ENCODE results near the gene DHX9. TPM values are rescaled to one million over a fixed set of nuclear protein-coding genes. Genes with fewer than 3 reads are reported as not detected.

Gene DHX9
- total RNA-seq, 4 donors from 2014 or later, result 103 to 172 (median 144) TPM

GRCh38 chr1:182860658-182861057, 21.5 kb downstream of the DHX9 start:
- Histone ChIP-seq H3K4me1 (no peaks in the 10 kb centered on the region), H3K27me3 (no peaks in the 10 kb centered on the region), H3K36me3 (peaks cover 80 to 81% of the 10 kb centered on the region in 2 donors), H3K4me3 (replicated peaks in 1 of 3) (no peak overlapping the region), H3K27ac (no peak overlapping the region), H3K9me3 (no peaks in the 10 kb centered on the region)
- intact Hi-C loops (cut with DNase I), result no loop called here
- TF ChIP-seq POLR2A (IDR thresholded peaks at IDR 0.05) (no peak), CTCF (IDR thresholded peaks at IDR 0.05) (no peak)
- WGBS, 2 donors, result 82 to 83% methylated on average over 4 of the region's 4 CpGs
- DNase-seq, result no peak

DNA sequence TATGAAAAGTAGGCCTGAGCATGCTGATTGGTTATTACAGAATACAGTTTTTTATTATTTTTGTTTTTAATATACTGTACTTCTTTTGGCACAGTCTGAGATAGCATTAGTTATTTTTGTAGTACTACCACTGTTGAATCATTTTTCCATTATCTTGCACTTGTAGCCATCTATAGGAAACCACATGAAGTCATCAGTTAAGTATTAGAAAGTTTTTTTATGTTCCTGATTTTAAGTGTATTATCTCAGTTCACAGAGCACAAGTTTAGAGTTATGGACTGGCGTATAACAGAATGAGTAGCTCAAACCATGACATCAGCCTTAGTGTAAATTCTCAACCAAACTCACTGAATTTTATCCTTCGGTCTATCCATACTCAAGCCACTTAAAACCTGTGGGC, 22.8 kb downstream of the DHX9 start:
- no peaks in the 10 kb centered on the region for H3K27me3 ChIP-seq
- whole genome bisulfite sequencing, 2 donors, result 91 to 97% methylated on average over 2 of the region's 2 CpGs
- no peak overlapping the region for H3K27ac ChIP-seq
- H3K4me3 ChIP-seq (replicated peaks in 1 of 3), result no peak overlapping the region
- TF ChIP-seq POLR2A (IDR thresholded peaks at IDR 0.05) (no peak), CTCF (IDR thresholded peaks at IDR 0.05) (no peak)
- intact Hi-C loops (cut with DNase I), result no loop called here
- H3K4me1 ChIP-seq, result no peaks in the 10 kb centered on the region
- peaks cover 81% of the 10 kb centered on the region in 2 donors for H3K36me3 ChIP-seq
- no peak for DNase-seq
- H3K9me3 ChIP-seq, result no peaks in the 10 kb centered on the region

GRCh38 chr1:182862827-182863226, 23.7 kb downstream of the DHX9 start:
- H3K36me3 ChIP-seq, result peaks cover 82 to 84% of the 10 kb centered on the region in 2 donors
- intact Hi-C loops (cut with DNase I), result no loop called here
- WGBS, 2 donors, result 93 to 94% methylated on average over 1 of the region's 1 CpG
- no peaks in the 10 kb centered on the region for H3K27me3 ChIP-seq
- DNase-seq, result no peak
- H3K4me1 ChIP-seq, result no peaks in the 10 kb centered on the region
- no peak overlapping the region for H3K4me3 ChIP-seq (replicated peaks in 1 of 3)
- no peaks in the 10 kb centered on the region for H3K9me3 ChIP-seq
- TF ChIP-seq CTCF (IDR thresholded peaks at IDR 0.05), result no peak
- TF ChIP-seq POLR2A (IDR thresholded peaks at IDR 0.05), result no peak
- H3K27ac ChIP-seq, result no peak overlapping the region

DNA sequence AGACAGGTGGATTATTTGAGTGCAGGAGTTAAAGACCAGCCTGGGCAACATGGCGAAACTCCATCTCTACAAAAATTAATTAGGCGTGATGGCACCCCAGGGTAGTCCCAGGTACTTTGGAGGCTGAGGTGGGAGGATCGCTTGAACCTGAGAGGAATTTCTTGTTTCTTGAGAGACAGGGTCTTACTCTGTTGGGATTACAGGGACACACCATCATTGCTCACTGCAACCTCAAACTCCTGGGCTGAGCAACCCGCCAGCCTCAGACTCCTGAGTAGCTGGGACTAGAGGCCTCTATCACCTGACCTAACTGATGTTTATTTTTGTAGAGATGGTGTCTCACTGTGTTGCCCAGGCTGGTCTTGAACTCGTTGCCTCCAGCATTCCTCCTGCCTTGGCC, 24.8 kb downstream of the DHX9 start:
- Histone ChIP-seq H3K27me3 (no peaks in the 10 kb centered on the region), H3K36me3 (peaks cover 81 to 84% of the 10 kb centered on the region in 2 donors), H3K9me3 (no peaks in the 10 kb centered on the region), H3K27ac (no peak overlapping the region), H3K4me1 (no peaks in the 10 kb centered on the region), H3K4me3 (replicated peaks in 1 of 3) (no peak overlapping the region)
- intact Hi-C loops (cut with DNase I), result no loop called here
- no peak for DNase-seq
- TF ChIP-seq CTCF (IDR thresholded peaks at IDR 0.05) (no peak), POLR2A (IDR thresholded peaks at IDR 0.05) (no peak)
- WGBS, 2 donors, result 97 to 99% methylated on average over 5 of the region's 5 CpGs

DNA sequence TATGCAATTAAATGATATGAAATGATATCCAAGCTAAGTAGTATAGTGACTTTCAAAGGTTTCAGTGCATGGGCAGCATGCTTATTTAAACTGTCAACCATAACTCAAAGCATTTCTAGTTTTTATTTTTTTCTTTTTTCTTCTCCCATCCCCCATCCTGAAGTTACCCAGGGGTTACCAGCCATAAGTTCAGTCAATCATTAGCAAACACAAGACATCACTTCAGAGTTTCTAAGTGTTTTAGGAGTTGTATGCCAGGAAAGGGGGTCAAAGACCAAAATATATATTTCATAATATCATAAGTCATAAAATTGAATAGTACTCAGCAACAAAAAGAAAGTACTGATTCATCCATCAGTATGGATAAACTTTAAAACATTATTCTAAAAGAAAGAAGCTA, 28.7 kb downstream of the DHX9 start:
- intact Hi-C loops (cut with DNase I), result no loop called here
- H3K9me3 ChIP-seq, result no peaks in the 10 kb centered on the region

More for the DNA sequence above, 28.7 kb downstream of the DHX9 start:
- Histone ChIP-seq H3K27me3 (no peaks in the 10 kb centered on the region), H3K36me3 (peaks cover 63 to 80% of the 10 kb centered on the region in 2 donors), H3K4me3 (replicated peaks in 1 of 3) (no peak overlapping the region), H3K27ac (no peak overlapping the region), H3K4me1 (peaks cover 5 to 6% of the 10 kb centered on the region in 2 donors)
- TF ChIP-seq POLR2A (IDR thresholded peaks at IDR 0.05) (no peak), CTCF (IDR thresholded peaks at IDR 0.05) (no peak)
- DNase-seq, result no peak

Data from thyroid gland (tissue), 4 donors.